ENCODE results near the gene ZNFX1.

ZNFX1 gene

DNA sequence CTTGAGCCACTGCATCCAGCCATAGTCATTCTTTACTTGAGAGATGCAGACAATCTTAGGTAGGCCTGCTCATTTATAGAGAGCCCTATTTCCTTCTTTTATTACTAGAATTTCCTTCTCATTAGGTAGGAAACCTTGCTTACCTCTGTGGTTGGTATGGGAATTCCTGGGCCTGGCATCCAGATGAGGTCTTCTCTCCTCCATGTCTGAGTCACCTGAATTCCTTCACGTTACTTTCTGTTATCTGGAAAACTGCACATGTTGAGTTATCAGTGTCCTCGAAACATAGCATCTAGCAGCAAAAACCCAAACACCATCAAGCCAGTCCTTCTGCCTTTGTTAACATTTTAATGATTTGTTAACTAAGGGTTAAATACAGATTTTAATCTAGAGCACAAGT is 2.2 kb downstream of the ZNFX1 start:
- Histone ChIP-seq H3K79me2 (ENCODE audit: insufficient read depth, low read depth) (peaks cover 43% of the 10 kb centered on the region), H2AFZ (ENCODE audit: low read depth) (no peak overlapping the region), H3K4me3 (IDR thresholded peaks at IDR 0.05; ENCODE audit: insufficient read depth, low read depth, low read length) (no peak overlapping the region), H3K4me1 (ENCODE audit: low read depth, poor library complexity, severe bottlenecking) (peaks cover 66% of the 10 kb centered on the region), H3K36me3 (ENCODE audit: insufficient read depth) (peaks cover 20% of the 10 kb centered on the region), H4K20me1 (ENCODE audit: insufficient read depth) (peaks cover 5% of the 10 kb centered on the region; the same call in 1 of the 2 replicates), H3K27me3 (ENCODE audit: insufficient read depth, low read depth) (no peaks in the 10 kb centered on the region), H3K9ac (no peak overlapping the region), H3K27ac (peak overlapping the region; percentile 28; the same call in 1 of the 2 replicates), H3K4me2 (peak overlapping the region; percentile 83)
- TF ChIP-seq, protein P1, sequence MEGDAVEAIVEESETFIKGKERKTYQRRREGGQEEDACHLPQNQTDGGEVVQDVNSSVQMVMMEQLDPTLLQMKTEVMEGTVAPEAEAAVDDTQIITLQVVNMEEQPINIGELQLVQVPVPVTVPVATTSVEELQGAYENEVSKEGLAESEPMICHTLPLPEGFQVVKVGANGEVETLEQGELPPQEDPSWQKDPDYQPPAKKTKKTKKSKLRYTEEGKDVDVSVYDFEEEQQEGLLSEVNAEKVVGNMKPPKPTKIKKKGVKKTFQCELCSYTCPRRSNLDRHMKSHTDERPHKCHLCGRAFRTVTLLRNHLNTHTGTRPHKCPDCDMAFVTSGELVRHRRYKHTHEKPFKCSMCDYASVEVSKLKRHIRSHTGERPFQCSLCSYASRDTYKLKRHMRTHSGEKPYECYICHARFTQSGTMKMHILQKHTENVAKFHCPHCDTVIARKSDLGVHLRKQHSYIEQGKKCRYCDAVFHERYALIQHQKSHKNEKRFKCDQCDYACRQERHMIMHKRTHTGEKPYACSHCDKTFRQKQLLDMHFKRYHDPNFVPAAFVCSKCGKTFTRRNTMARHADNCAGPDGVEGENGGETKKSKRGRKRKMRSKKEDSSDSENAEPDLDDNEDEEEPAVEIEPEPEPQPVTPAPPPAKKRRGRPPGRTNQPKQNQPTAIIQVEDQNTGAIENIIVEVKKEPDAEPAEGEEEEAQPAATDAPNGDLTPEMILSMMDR (conservative IDR thresholded peaks at IDR 0.05; ENCODE audit: low read depth, low read length) = no peak

DNA sequence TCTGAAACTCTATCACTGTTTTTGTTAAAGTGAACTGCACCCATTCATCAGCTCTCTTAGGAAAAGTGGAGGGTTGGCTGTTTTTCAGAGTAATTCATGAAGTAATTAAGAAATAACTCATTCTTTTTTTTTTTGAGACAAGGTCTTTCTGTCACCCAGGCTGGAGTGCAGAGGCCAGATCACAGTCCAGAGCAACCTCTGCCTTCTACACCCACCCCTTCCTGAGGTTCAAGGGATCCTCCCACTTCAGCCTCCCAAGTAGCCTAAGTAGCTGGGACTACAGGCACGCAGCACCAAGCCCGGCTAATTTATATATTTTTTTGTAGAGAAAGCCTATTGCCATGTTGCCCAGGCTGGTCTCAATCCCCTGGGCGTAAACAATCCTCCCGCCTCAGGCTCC is 2.6 kb downstream of the ZNFX1 start:
- H3K4me2 ChIP-seq = peak overlapping the region; percentile 83; the same call in 1 of the 2 replicates
- H3K79me2 ChIP-seq (ENCODE audit: insufficient read depth, low read depth) = peaks cover 43% of the 10 kb centered on the region
- H3K4me3 ChIP-seq (IDR thresholded peaks at IDR 0.05; ENCODE audit: insufficient read depth, low read depth, low read length) = no peak overlapping the region
- no peak overlapping the region for H3K27ac ChIP-seq
- H3K36me3 ChIP-seq (ENCODE audit: insufficient read depth) = peaks cover 16% of the 10 kb centered on the region
- TF ChIP-seq, protein P1 (conservative IDR thresholded peaks at IDR 0.05; ENCODE audit: low read depth, low read length) = no peak
- H3K27me3 ChIP-seq (ENCODE audit: insufficient read depth, low read depth) = no peaks in the 10 kb centered on the region
- no peak overlapping the region for H2AFZ ChIP-seq (ENCODE audit: low read depth)
- H4K20me1 ChIP-seq (ENCODE audit: insufficient read depth) = 0 out of 2 replicates have a peak, but pooled peaks cover under 1% of the 10 kb centered on the region
- H3K4me1 ChIP-seq (ENCODE audit: low read depth, poor library complexity, severe bottlenecking) = peaks cover 62% of the 10 kb centered on the region
- H3K9ac ChIP-seq = no peak overlapping the region

DNA sequence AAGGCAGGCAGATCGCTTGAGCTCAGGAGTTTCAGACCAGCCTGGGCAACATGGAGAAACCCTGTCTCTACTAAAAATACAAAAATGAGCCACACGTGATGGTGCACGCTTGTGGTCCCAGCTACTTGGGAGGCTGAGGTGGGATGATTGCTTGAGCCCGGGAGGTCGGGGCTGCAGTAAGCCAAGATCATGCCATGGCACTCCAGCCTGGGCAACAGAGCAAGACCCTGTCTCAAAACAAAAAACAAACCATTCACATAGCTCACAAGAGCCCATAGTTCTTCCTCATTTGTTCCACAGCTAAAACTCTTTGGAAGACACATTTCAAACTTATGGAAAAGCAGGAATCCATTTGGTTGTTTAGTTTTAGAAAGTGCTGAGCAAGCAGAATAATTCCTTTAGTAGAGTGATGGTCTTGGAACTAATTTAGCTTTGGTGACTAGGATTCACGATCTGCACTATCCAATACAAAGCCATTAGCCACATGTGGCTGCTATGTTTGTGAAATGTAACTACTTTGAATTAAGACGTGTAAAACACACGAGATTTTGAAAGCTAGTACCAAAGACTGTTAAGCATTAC is 4.1 kb downstream of the ZNFX1 start:
- no peaks in the 10 kb centered on the region for H3K27me3 ChIP-seq (ENCODE audit: insufficient read depth, low read depth)
- H3K9ac ChIP-seq = no peak overlapping the region
- H2AFZ ChIP-seq (ENCODE audit: low read depth) = no peak overlapping the region
- peaks cover 56% of the 10 kb centered on the region for H3K4me1 ChIP-seq (ENCODE audit: low read depth, poor library complexity, severe bottlenecking)
- H3K4me2 ChIP-seq = 0 out of 2 replicates have a peak overlapping the region, but pooled peaks have one; percentile 59
- TF ChIP-seq, protein P1 (conservative IDR thresholded peaks at IDR 0.05; ENCODE audit: low read depth, low read length) = no peak
- no peak overlapping the region for H3K27ac ChIP-seq
- H3K4me3 ChIP-seq (IDR thresholded peaks at IDR 0.05; ENCODE audit: insufficient read depth, low read depth, low read length) = no peak overlapping the region
- peaks cover 3% of the 10 kb centered on the region; the same call in 1 of the 2 replicates for H3K36me3 ChIP-seq (ENCODE audit: insufficient read depth)
- no peaks in the 10 kb centered on the region for H4K20me1 ChIP-seq (ENCODE audit: insufficient read depth)
- H3K79me2 ChIP-seq (ENCODE audit: insufficient read depth, low read depth) = peaks cover 39% of the 10 kb centered on the region

DNA sequence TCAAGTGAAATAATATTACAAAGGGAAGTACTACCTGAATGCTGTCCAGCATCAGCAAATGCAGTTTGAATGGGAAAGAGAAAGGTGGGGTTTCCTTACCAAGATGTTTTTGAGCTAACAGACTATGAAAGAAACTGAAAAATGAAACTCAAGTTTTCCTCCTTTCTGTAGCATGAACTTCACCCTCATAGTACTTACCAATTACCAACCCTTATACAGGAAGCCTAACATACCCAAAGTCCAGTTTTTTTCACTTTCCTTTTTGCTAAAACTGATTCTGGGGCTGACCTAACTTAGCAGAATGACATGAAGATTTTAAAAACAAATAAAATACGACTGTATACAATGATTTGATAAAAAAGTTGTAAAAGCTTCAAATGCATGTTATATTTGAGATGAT is 5.2 kb downstream of the ZNFX1 start:
- peaks cover 66% of the 10 kb centered on the region for H3K4me1 ChIP-seq (ENCODE audit: low read depth, poor library complexity, severe bottlenecking)
- peaks cover 3% of the 10 kb centered on the region; the same call in 1 of the 2 replicates for H3K36me3 ChIP-seq (ENCODE audit: insufficient read depth)
- no peak overlapping the region for H2AFZ ChIP-seq (ENCODE audit: low read depth)
- H3K27me3 ChIP-seq (ENCODE audit: insufficient read depth, low read depth) = no peaks in the 10 kb centered on the region
- TF ChIP-seq, protein P1 (conservative IDR thresholded peaks at IDR 0.05; ENCODE audit: low read depth, low read length) = no peak
- H3K4me2 ChIP-seq = peak overlapping the region; percentile 59
- peak overlapping the region; percentile 3; the same call in 1 of the 2 replicates for H3K27ac ChIP-seq
- H3K9ac ChIP-seq = no peak overlapping the region
- H3K79me2 ChIP-seq (ENCODE audit: insufficient read depth, low read depth) = peaks cover 43% of the 10 kb centered on the region
- H3K4me3 ChIP-seq (IDR thresholded peaks at IDR 0.05; ENCODE audit: insufficient read depth, low read depth, low read length) = no peak overlapping the region
- H4K20me1 ChIP-seq (ENCODE audit: insufficient read depth) = no peaks in the 10 kb centered on the region

All from KMS-11 (cell line).